ENCODE results near the gene SEC14L5.

SEC14L5 gene

DNA sequence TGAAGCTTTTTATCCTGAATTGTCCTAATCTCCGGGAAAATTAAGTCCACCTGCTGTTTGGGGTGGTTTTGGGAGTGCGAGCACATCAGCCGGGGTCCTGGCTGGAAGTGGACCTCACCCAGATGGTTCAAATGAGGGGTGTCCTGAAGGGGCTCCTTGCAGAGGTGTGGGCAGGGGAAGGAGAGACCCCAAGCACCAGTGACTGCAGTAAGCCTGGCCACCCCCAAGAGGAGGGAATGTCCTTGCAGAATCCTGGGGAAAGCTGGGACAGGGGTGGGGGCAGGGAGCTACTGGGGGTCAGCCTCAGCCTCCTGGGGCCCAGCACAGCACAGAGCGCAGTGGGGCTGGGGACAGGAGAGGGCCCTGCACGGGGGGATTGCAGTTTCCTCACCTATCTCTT is 46.2 kb downstream of the SEC14L5 start:
- DNase-seq (ENCODE audit: low read depth in 2 of 2) = no peak
- TF ChIP-seq, protein P1, sequence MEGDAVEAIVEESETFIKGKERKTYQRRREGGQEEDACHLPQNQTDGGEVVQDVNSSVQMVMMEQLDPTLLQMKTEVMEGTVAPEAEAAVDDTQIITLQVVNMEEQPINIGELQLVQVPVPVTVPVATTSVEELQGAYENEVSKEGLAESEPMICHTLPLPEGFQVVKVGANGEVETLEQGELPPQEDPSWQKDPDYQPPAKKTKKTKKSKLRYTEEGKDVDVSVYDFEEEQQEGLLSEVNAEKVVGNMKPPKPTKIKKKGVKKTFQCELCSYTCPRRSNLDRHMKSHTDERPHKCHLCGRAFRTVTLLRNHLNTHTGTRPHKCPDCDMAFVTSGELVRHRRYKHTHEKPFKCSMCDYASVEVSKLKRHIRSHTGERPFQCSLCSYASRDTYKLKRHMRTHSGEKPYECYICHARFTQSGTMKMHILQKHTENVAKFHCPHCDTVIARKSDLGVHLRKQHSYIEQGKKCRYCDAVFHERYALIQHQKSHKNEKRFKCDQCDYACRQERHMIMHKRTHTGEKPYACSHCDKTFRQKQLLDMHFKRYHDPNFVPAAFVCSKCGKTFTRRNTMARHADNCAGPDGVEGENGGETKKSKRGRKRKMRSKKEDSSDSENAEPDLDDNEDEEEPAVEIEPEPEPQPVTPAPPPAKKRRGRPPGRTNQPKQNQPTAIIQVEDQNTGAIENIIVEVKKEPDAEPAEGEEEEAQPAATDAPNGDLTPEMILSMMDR (IDR thresholded peaks at IDR 0.05; ENCODE audit: low read depth, low read length) = no peak
- no peak overlapping the region for H3K4me3 ChIP-seq (replicated peaks in 1 of 2; ENCODE audit: low read depth in 2 of 2, low read length in 2 of 2)

DNA sequence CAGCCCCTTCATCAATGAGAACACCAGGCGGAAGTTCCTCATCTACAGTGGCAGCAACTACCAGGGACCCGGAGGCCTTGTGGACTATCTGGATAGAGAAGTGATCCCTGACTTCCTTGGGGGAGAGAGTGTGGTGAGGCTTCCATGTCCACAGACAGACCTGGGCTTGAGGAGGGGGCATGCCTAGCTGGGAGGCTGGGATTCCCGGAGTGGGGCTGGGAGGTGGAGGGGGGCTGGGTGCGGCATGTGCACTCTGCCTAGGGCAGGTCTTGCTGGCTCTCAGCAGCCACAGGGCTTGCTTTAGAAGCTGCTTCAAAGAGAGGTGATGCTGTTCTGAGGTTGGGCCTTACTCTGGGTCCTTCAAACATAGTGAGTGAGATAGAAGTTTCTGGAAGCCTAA is 47.8 kb downstream of the SEC14L5 start:
- DNase-seq (ENCODE audit: low read depth in 2 of 2) = no peak
- TF ChIP-seq, protein P1 (IDR thresholded peaks at IDR 0.05; ENCODE audit: low read depth, low read length) = no peak
- H3K4me3 ChIP-seq (replicated peaks in 1 of 2; ENCODE audit: low read depth in 2 of 2, low read length in 2 of 2) = no peak overlapping the region

DNA sequence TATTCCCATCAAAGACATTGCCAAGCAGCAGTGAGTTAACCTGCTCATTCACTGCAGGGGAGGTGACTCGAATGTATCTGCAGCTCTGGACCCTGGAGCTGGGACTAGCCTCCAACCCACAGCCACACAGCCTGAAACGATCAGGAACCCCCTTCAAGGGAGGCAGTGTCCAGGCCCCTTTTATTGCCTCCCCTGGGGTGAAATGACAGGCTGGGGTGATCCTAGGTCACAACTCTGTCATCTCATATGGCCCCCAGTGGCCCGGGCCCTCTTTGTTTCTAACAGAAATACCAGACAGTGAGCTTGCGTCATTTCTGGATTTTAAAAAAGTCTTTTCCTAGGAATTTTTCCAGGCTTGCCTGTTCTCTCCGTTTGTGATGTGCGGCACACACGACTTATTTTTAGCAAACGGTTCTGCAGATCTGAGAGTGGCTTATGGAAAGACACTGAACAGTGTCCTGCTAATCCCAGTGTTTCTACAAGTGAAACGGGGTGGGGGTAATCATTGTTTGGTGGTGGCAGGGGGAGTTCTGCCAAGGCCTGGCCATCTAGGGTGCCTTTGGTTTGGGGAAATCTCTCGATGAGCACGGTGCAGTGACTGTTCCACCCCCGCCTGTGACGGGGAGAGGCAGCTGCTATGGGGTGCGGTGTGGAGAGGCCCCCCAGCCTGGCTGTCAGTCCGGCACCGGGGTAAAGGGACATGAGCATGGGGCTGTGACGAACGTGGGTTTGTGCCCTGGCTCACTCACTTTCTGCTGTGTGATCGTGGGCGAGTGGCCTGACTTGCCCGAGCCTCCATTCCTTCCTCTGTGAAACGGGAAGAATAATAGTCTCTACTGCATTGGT is 48.4 kb downstream of the SEC14L5 start:
- TF ChIP-seq, protein P1 (IDR thresholded peaks at IDR 0.05; ENCODE audit: low read depth, low read length) = no peak
- no peak overlapping the region for H3K4me3 ChIP-seq (replicated peaks in 1 of 2; ENCODE audit: low read depth in 2 of 2, low read length in 2 of 2)
- DNase-seq (ENCODE audit: low read depth in 2 of 2) = no peak

DNA sequence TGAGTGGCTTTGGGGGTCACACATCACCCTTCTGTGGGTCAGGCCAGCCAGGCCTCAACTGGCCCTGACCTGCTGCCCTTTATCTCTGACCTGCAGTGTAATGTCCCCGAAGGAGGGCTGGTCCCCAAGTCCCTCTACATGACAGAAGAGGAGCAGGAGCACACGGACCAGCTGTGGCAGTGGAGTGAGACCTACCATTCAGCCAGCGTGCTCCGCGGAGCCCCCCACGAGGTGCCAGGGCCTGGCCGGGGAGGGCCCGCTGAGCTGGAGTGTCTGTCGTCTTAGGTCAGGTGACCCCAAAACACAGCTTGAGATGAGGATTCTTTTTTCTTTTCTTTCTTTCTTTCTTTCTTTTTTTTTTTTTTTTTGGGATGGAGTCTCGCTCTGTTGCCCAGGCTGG is 49.1 kb downstream of the SEC14L5 start:
- H3K4me3 ChIP-seq (replicated peaks in 1 of 2; ENCODE audit: low read depth in 2 of 2, low read length in 2 of 2) = no peak overlapping the region
- TF ChIP-seq, protein P1 (IDR thresholded peaks at IDR 0.05; ENCODE audit: low read depth, low read length) = no peak
- no peak for DNase-seq (ENCODE audit: low read depth in 2 of 2)

DNA sequence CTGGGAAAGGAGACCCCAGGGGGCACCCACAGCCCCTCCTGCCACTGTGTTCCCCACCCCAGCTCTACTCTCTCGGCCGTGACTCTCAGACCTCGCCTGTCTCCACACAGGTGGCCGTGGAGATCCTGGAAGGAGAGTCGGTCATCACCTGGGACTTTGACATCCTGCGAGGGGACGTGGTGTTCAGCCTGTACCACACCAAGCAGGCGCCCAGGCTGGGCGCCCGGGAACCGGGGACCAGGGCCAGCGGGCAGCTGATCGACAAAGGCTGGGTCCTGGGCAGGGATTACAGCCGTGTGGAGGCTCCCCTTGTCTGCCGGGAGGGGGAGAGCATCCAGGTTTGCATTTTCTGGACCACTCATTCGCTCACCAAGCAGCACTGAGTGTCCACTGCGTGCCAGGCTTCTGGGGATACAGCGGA is 50.2 kb downstream of the SEC14L5 start:
- TF ChIP-seq, protein P1 (IDR thresholded peaks at IDR 0.05; ENCODE audit: low read depth, low read length) = no peak
- DNase-seq (ENCODE audit: low read depth in 2 of 2) = no peak
- H3K4me3 ChIP-seq (replicated peaks in 1 of 2; ENCODE audit: low read depth in 2 of 2, low read length in 2 of 2) = no peak overlapping the region

DNA sequence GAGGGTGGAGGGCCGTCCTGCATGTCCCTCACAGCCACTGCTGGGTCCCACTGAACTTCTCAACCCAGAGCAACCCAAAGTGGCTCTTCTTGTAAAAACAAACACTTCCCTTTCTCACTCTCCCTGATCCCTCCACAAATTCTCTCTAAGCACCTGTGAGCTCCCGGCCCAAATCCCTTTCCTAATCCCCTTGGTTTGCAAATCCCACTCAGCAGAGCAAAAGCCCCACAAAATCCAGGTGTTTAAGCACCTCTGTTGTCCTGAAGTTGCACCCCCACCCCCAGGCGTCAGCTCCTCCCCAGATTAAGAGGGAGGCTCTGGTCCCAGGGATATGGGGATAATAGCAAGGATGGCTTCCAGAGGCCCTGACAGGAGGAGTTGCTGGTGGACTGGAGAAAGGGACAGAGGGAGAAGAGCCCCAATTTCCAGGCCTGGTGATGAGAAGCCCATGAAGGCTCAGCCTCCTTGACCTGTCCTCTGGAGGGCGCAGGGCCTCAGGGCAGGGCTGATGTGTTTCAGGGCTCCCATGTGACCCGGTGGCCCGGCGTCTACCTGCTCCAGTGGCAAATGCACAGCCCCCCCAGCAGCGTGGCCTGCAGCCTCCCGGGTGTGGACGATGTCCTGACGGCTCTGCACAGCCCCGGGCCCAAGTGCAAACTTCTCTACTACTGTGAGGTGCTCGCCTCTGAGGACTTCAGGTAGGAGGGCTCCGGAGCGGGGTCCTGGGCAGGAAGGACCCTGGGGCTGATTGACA is 52.6 kb downstream of the SEC14L5 start:
- DNase-seq (ENCODE audit: low read depth in 2 of 2) = no peak
- H3K4me3 ChIP-seq (replicated peaks in 1 of 2; ENCODE audit: low read depth in 2 of 2, low read length in 2 of 2) = no peak overlapping the region
- TF ChIP-seq, protein P1 (IDR thresholded peaks at IDR 0.05; ENCODE audit: low read depth, low read length) = no peak
